NCI-H2081 (cell line): Measurements from ENCODE around the gene LMF1.
"Not testable (repeated sequence)": the region's sequence is repeated elsewhere in the genome, so short reads cannot be mapped to it uniquely, and the experiment has no call there.

ENCODE experiments used
- DNase-seq, 2 experiments: peaks; one replicate each; lab custom pipeline; 2025; lab: John Stamatoyannopoulos, UW

The LMF1 gene

GRCh38 chr16:850668-851067 is 120.1 kb downstream of the LMF1 start:
- DNase-seq, result no peak

- no peak for DNase-seq
Observed at GRCh38 chr16:848510-849253, 122.1 kb downstream of the LMF1 start.

GRCh38 chr16:847681-848445 is 122.9 kb downstream of the LMF1 start:
- no peak for DNase-seq

- no peak for DNase-seq
Observed at GRCh38 chr16:847151-847550, 123.6 kb downstream of the LMF1 start.

GRCh38 chr16:845351-845745 is 125.4 kb downstream of the LMF1 start:
- DNase-seq, result no peak

GRCh38 chr16:844638-845350 is 126.0 kb downstream of the LMF1 start:
- no peak for DNase-seq

GRCh38 chr16:843771-844170 is 127.0 kb downstream of the LMF1 start:
- DNase-seq, result no peak

GRCh38 chr16:842711-843560 is 127.8 kb downstream of the LMF1 start:
- no peak for DNase-seq

- no peak for DNase-seq
Observed at GRCh38 chr16:842061-842476, 128.7 kb downstream of the LMF1 start.

GRCh38 chr16:841455-842060 is 129.2 kb downstream of the LMF1 start:
- no peak for DNase-seq

- DNase-seq, result no peak
Observed at GRCh38 chr16:840561-841454, 130.0 kb downstream of the LMF1 start.

GRCh38 chr16:839643-840408 is 131.0 kb downstream of the LMF1 start:
- DNase-seq, result no peak

GRCh38 chr16:838741-839140 is 132.0 kb downstream of the LMF1 start:
- DNase-seq, result no peak

- not testable (repeated sequence) for DNase-seq
Observed at GRCh38 chr16:836822-837221, 134.0 kb downstream of the LMF1 start.

- DNase-seq, result no peak
Observed at GRCh38 chr16:836221-836620, 134.6 kb downstream of the LMF1 start.

GRCh38 chr16:835373-835772 is 135.4 kb downstream of the LMF1 start:
- DNase-seq, result no peak

GRCh38 chr16:833411-833810 is 137.4 kb downstream of the LMF1 start:
- DNase-seq, result no peak

GRCh38 chr16:832652-833336 is 138.0 kb downstream of the LMF1 start:
- DNase-seq, result no peak
